ENCODE measurements around the gene RARS2.
"Not testable (repeated sequence)": the region's sequence is repeated elsewhere in the genome, so short reads cannot be mapped to it uniquely, and the experiment has no call there.

RARS2 gene

DNA sequence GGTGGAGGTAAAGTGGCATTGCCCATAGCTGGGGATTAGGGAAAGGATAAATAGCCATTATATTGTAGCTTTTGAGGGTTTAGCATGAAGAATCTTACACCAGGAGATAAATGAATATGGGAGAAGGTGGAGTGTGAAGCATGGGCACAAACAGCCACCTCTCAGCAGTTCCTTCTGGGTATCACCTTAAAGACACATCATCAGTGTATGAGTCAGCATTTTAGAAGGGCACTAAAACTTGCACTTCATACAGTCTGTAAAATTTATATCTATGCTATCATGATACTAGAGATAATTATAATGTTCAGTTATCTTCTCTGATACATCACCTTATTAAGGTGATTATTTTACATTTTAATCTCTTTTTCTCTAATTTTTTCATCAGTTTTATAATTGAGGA is 91.7 kb downstream of the RARS2 start:
- no peak for DNase-seq (ENCODE audit: low spot score)

DNA sequence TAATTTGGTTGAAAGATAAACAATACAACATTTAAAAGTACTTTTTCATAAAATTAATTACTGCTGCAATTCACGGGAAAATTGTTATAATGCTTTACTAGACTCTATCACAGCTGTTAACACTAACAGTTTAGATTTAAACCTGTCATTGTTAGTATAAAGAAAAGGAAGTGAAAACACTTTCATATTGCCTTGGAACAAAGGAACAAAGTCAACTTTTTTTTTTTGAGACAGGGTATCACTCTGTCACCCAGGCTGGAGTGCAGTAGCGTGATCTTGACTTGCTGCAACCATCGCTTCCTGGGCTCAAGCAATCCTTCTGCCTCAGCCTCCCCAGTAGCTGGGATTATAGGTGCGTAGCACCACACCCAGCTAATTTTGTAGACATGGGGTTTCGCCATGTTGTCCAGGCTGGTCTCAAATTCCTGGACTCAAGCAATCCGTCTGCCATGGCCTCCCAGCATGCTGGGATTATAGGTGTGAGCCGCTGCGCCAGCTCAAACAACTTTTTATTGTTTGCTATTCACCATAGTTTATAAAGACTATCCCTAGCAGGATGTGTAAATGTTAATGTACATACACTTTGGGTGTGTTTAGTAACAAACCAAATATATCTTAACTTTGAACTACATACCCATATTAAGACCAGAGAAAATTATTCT is 94.9 kb downstream of the RARS2 start:
- no peak for DNase-seq (ENCODE audit: low spot score)

DNA sequence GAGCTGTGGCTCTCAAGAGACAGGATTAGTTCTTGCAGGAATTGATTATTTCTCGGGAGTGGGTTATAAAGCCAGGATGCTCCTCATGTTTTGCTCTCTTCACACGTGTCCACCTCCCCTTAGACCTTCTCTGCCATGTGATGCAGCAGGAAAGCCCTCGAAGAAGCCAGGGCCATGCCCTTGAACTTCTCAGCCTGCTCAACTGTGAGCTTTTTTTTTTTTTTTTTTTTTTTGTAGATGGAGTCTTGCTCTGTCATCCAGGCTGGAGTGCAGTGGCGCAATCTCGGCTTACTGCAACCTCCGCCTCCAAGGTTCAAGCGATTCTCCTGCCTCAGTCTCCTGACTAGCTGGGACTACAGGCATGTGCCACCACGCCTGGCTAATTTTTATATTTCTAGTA is 100.5 kb downstream of the RARS2 start:
- not testable (repeated sequence) for DNase-seq (ENCODE audit: low spot score)

DNA sequence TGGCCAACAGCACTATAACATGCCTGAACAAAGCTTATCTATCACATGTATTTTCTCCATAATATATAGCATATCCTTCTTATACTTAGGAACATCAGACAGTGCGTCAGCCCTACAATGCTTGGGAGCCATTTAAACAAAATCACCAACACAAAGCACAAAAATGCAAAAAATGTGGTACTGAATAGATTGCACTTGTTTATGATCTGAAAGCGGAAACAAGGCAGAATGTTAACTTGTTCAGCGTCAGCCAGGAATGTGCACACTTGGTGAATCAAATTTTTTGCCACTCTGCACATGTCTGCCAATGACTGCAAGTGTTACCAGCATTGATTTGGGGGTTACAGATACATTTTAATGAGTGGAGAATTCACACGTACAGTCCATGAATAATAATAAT is 102.2 kb downstream of the RARS2 start:
- DNase-seq (ENCODE audit: low spot score): peak; percentile 8

DNA sequence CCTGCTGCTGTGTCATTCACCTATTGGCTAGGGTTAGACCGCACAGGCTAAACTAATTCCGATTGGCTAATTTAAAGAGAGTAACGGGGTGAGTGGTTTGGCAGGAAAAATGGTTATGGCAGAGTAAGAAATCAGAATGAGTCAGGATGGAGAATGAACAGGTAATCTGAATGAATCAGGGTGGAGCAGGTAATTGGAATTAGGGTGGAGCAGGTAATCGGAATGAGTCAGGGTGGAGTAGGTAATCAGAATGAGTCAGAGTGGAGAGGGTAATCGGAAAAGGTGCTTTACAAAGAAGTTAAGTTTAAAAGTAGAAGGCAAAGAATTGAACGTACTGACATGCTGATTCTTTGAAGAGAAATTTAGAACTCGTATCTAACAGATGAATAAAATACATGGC is 105.3 kb downstream of the RARS2 start:
- no peak for DNase-seq (ENCODE audit: low spot score)

DNA sequence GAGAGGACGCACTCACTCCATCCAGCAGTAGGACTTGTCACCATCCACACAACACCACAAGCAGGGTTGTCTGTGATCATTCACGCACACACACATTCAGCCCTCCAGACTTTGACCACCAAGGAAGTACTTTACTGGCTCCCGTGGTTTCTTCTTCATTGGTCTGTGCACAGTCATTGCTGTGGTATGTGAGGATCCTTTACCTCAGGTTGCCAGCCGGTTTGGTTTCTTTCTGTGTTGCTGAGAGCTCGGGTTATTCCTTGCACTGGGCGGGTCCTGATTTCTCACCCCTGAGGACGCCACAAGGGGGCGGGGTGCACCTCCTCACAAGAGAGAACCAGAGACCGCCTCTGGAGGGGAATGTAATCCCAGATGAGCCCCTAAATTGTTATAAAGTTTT is 105.9 kb downstream of the RARS2 start:
- DNase-seq (ENCODE audit: low spot score): peak; percentile 8

DNA sequence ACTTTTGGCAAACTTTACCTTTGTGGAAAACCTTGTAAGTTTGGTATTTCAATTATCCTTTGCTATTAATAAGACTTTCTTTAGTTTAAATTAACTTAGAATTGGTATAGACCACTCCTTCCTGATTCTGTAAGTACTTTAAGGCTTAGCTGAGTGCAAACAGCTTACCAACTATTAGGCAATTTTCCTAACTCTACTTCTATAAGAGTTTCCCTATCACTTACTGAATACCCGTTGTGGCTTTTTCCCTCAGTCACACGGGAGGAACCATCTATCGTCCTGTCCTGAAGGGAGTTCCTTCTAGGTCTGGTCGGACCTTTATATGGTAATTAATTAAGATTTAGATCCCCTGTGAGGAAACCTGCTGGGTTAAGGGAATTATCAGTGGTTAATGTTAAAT is 107.4 kb downstream of the RARS2 start:
- no peak for DNase-seq (ENCODE audit: low spot score)

DNA sequence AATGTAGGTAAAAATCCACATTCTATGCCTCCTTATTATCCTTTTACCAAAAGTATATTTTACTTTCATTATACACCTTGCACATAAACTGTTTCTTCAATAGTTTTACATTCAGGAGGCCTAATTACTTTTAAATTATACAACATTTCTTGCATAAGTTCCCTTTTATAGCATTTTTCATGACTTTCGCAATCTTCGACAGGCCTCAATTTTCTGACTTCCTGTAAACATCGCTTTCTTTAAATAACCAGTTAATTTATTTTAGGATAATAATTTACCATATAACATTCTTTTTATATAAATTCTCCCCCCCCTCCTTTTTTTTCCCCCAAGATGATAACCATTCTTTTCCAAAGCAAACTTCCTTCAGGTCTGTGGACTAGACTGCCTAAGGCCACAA is 107.9 kb downstream of the RARS2 start:
- no peak for DNase-seq (ENCODE audit: low spot score)

DNA sequence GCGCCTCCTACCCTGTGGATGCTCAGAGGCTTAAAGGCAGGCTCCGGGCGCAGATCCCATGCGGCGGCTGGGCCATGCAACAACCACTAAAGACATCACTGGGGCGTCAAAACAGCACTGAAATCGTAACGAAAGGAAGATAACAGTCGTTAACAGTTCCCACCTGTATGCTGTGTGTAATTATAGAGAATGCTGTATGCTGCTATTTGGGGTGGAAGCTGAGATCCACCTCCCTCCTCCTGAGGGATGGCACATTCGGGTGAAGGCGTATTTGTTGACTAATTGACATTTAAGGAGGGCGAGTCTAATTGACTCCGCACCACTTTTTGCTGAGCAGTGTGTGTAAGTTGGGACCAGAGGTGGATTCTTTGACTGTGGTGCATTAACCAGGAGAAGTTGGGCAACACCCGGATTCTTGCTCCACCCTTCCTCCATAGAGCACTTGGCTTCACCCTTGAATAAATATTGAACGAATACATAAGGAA is 116.3 kb downstream of the RARS2 start:
- peak; percentile 58 for DNase-seq (ENCODE audit: low spot score)

DNA sequence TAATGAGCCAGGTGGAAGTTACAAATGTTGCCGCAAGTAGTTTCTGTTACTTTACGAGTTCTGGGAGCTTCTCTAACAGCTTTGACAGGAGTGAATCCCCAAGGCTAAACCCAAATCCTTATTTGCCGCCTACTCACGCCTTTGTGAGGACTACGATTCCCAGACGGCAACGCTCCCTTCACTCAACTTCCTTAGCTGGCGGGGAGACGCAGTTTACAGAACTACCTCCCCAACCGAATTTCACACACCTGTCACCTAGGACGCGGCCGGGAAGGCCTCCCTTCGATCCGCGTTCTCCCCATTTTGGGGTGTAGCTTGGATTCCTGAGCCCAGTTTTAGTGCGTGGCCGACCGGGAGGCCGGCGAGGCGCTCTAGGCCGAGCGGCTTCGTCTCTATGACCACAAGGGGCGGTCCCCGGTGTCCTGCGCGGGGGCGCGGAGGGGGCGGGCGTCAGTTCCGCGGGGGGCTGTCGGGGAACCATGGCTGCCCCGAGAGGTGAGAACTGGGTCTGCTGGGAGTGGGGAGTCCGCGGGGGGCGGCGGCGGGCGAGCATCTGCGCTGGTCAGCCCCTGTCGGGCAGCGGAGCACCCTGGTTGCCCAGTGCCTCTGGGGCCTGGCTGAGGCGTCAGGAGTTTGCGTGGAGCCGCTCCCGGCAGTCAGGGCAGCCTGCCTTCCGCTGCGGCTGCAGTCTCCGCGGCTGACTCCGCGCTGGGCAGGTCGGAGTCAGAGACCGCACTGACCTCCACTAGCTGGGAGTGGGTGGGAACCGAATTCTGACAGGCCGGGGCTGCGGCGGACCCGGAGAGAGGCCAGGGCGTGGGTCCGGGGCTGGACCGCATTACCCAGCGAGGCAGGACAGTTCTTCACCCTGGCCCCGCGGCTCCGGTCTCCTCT is 117.0 kb downstream of the RARS2 start, which contains the start of gene SLC35A1:
TSS of gene SLC35A1 (plus strand) at position 450 of the 894 bp plus-strand sequence. CDS start at position 480, 30 bp downstream.
- DNase-seq (ENCODE audit: low spot score): peak; percentile 96

DNA sequence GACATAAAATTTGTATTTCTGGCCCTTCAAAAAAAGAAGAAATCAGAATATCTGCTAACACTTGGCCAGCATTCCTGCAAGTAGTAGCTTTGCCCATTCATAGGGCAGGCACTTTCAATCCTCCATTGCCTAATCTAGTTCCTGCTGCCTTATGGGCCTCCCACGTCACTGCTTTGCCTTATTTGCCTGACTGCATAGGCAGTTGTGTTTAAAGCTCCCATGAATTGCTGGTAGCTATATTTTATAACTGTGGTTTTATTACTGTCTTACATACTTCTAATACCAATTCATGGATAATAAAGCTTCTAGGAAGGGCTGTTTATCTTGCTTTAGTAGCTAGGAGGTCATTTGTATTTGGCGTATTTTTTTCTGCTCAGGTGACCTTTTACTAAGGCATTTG is 124.7 kb downstream of the RARS2 start:
- no peak for DNase-seq (ENCODE audit: low spot score)
